ENCODE data around the gene ZNF879.

ZNF879 gene

DNA sequence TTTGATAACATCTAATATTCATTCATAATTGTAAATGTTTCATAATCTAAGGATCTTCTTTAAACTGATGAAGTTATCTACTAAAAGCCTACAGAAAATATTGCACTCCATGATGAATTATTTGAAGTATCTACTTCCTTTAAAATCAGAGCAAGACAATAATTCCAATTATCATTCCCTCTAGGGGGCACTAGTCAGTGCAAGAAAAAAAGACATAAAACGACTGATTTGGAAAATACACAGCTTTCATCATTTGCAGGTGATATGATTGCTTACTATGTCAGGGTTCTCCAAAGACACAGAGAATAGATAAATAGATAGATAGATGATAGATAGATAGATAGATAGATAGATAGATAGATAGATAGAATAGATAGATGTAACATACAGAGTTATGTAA, 14.9 kb upstream of the ZNF879 start:
- DNase-seq (ENCODE audit: low spot score): no peak

DNA sequence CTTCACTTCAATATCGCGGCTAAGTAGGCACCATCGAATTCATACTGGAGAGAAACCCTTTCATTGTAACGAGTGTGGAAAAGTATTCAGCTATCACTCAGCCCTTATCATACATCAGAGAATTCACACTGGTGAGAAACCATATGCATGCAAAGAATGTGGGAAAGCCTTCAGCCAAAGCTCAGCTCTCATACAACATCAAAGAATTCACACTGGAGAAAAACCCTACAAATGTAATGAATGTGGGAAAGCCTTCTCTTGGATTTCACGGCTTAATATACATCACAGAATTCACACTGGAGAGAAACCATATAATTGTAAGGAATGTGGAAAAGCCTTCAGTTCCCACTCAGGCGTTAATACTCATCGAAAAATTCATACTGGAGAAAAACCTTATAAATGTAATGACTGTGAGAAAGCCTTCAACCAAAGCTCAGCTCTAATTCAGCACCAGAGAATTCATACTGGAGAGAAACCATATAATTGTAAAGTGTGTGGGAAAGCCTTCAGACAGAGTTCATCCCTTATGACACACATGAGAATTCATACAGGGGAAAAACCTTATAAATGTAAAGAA, 9.5 kb downstream of the ZNF879 start:
- no peak for DNase-seq (ENCODE audit: low spot score)

DNA sequence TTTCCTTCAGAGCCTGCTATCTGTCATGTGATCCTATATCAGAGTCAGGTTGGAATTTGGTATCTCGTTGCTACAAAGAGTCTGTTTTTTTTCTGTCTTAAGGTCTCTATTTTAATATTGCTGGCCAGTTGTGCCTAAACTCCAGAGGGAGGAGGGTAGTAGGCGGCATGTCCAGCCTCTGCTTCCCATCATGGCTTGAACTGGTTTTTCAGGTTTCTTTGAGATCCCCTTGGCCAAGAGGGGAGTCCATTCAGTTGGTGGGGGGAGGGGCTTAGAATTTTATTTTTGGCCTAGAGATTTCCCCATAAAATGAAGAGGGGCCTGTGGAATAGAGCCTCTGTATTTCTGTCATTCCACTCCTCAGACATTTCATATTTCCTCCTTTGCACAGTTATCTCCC, 21.2 kb downstream of the ZNF879 start:
- DNase-seq (ENCODE audit: low spot score): no peak

DNA sequence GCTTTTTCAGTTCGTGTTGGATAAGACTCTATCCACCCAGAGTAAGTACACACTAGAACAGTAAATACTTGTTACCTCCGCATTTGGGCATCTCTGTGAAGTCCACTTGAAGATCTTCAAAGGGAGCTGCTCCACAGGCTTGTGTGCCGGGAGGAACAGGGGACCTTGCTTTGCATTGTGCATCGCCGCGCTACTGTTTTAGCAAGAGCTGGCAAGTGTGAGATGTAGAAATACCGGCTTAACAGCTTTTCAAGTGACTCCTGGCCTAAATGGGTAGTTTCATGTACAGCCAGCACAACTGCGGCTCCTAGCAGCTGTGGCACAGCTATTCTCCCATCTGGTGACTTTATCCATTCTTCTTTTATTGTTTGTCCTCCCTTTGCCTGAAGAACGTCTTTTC, 28.2 kb downstream of the ZNF879 start:
- DNase-seq (ENCODE audit: low spot score): no peak

DNA sequence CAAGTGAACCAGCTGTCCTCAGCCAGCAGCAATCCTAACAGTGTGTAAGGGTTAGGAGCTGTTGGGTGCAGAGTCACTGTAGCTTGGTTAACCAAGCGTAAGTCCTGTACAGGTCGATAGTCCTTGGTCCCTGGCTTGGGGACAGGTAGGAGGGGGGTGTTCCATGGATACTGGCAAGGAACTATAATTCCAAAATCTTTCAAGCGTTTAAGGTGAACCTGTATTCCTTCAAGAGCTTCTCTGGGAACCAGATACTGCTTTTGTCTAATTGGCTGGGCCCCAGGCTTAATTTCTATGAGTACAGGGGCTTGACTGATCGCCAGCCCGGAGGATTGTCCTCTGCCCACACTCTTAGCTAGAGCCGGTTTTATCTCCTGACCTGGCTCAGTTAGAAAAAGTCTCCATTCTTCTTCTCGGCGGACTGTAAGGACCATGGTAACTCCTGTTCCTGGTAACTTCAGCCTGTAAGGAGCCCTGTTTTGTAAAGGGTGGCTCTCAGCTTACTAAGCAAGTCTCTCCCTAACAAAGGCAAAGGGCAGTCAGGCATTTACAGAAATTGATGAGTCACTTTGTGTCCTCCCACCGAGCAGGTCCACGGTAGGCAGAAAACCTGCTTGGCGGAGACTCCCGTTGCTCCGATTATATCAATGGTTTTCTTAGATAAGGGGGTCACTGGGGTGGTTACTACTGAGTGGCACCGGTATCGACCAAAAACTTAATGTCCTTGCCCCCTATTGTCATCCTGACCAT, 30.6 kb downstream of the ZNF879 start:
- DNase-seq (ENCODE audit: low spot score): no peak

DNA sequence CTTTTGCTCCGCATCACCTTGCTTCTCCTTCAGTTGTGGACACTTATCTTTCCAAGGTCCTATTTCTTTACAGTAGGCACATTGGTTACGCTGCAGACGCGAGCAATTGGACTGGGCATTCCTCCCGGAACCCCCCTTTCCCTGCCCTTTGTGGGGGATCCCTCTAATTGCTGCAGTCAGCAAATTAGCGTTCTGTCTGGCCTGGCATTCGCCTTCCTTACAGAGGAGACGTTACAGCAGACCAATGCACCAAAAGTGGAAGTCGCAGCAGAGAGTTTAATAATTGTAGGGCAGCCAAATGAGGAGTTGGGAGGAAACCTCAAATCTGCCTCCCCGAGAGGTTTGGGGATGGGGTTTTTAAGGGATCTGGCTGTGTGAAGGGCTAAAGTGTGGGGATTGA, 31.3 kb downstream of the ZNF879 start:
- no peak for DNase-seq (ENCODE audit: low spot score)

DNA sequence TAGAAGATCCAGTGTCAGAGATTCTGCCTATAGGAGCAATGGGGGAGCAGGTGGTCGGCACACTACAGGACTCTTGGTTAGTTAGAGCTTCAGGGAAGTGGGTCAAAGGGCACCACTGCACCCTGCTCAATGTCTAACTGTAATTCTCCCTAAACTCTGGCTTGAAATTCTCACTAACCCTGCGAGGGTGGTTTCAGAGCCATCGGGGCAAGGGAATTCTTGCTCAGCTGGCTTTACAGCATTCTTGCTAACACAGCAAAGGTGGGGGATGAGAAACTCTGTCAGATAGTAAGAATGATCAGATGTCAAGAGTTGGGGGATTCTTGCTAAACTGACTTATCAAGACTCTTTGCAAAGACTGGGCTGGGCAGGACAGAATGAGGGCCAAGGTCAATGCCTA, 31.8 kb downstream of the ZNF879 start:
- no peak for DNase-seq (ENCODE audit: low spot score)

DNA sequence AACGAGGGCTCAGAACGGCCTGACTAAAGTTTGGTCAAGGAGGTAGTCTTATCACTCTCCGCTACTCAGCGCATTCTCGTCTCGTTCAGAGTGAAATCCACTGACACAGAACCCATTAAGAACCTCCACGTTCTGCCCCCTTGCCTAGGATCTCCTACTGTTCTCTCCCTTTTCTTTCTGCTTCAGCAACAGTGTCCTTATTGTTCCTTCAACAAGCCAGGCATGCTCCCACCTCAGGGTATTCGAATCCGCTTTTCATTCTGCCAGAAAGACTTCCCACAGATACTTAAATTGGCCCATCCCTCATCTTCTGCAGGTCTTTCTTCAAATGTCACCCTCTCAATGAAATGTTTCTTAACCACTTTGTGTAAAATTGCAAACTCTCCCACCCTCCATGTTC, 32.2 kb downstream of the ZNF879 start:
- DNase-seq (ENCODE audit: low spot score): no peak

DNA sequence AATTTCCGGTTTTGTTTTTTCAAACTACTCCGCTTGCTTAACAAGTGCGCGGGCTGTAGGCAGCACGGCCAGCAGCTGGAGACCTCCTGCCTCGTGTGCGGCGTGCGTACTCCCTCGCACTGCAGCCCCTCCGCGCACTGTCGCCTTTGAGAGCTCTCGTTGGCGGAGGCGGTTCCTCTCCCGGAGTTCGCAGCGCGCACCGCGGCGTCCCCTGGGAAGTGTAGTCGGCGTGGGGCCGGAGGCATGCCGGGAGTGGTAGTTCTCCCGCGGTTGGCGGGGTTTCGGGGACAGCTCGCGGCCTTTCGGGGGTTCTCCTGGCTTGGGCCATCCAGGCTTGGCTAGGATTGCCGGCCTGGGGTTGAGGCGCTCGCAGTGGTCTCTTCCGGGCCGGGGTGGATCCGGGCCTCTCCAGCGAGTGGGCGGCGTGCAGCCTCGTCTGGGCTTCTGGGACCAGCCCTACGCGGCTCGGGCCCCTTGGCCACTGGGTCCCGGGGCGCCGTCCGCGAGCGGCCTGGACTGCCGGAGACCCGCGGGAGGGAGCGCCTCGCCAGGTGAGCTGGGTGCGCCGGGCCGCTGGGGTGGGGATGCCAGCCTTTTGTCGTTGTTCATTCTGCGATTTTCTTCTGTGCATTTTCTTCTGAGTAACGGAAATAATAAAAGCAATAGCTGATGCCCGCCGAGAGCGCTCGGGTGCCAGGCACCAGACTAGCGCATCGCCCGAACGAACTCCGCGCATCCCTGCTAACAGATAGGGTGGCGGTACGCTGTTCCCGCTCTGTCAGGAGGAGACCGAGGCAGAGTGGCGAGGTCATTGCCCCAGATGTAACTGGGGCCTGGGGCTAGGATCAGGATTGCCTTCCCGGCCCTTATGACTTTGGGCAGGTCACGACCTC, 36.8 kb downstream of the ZNF879 start, which contains the start of gene ZNF354C:
ZNF354C (plus strand) TSS at position 258 of the 893 bp plus-strand sequence. CDS start 1,696 bp downstream, outside the sequence.
- DNase-seq (ENCODE audit: low spot score): no peak

DNA sequence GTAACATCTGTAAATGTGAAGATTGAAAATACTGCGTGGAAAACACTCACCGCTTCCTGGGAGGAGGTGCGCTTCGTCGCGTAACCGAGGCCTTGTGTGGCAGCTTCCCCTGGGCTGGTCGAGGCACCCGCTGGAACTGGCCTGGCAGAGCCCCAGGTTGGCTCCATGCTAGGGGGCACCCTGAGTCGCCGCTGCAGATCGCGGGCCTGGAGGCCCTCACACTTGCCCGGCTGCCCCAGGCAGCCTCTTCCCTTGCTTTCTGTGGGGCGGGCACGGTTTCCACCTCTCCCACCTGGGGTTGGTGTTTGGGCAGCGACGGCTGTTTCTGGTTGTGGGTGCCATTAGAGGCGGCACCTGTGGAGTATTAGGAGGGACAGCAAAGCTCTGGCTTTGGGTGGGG, 37.4 kb downstream of the ZNF879 start:
- DNase-seq (ENCODE audit: low spot score): no peak

DNA sequence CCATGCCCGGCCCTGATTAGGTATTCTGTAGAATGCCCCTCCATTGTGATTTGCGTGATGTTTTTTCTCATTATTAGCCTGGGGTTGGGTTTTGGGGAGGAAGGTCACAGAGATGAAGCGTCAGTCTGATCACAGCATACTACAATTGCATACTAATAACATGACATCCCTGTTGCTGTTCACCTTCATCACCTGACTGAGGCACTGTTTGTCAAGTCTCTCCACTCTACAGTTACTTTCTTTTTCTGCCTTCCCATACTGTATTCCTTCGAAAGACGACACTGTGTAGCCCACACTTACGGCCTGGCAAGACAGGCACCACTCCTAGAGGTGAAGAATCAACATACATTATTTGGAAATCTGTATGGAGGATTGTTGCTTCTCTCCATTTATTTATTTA, 42.1 kb downstream of the ZNF879 start:
- DNase-seq (ENCODE audit: low spot score): no peak

DNA sequence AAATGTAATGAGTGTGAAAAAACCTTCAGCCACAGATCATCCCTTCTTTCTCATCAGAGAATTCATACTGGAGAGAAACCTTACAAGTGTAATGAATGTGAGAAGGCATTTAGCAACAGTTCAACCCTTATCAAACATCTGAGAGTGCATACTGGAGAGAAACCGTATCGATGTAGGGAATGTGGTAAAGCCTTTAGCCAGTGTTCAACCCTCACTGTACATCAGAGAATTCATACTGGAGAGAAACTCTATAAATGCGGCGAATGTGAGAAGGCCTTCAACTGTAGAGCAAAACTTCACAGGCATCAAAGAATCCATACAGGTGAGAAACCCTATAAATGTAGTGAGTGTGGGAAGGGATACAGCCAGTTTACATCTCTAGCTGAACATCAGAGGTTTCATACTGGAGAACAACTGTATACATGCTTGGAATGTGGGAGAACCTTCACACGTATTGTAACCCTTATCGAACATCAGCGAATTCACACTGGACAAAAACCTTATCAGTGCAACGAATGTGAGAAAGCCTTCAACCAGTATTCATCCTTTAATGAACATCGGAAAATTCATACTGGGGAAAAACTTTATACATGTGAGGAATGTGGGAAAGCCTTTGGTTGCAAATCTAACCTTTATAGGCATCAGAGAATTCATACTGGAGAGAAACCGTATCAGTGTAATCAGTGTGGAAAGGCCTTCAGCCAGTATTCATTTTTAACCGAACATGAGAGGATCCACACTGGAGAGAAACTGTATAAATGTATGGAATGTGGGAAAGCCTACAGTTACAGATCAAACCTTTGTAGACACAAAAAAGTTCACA, 55.8 kb downstream of the ZNF879 start:
- no peak for DNase-seq (ENCODE audit: low spot score)

DNA sequence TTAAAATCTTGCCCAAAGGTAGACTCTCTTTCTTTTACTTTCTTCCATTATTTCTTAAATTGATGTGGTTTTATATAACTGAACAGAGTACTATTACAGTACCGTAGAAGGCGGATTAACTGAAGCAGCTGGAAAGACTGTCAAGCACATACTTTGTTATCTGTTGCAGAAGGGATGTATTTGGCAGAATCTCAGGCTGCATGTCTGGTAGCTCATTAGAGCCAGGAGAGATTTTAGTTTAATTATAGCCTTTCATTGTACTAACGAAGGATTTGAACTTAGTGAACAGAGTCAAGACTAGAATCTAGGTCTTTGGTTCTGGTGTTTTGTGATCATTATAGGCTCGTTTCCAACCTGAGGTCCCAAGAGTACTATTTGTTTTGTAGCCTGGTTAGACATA, 57.1 kb downstream of the ZNF879 start:
- no peak for DNase-seq (ENCODE audit: low spot score)
